H9 (cell line): Measurements from ENCODE around the gene UNC5C. TPM values are rescaled to one million over a fixed set of nuclear protein-coding genes. Genes with fewer than 3 reads are reported as not detected.

Source experiments
- DNase-seq: peaks from one replicate; pipeline ENCODE4 v3.0.0-alpha.2; 2017
- H2AFZ ChIP-seq: one replicate; pipeline ENCODE4 v1.6.1; 2013; ENCODE audit warnings: mild to moderate bottlenecking, low read length, control low read depth, moderate library complexity
- H2AK5ac ChIP-seq: 2 replicates; pipeline ENCODE4 v1.6.1; 2013; ENCODE audit warnings: low read length, control low read depth, mixed read lengths; ENCODE audit not compliant: insufficient read length
- H2BK120ac ChIP-seq: one replicate; pipeline ENCODE4 v1.6.1; 2013; ENCODE audit warnings: low read depth, mild to moderate bottlenecking, low read length, control low read depth, inconsistent platforms; ENCODE audit not compliant: poor library complexity, severe bottlenecking
- H2BK12ac ChIP-seq: 2 replicates; pipeline ENCODE4 v1.6.1; 2013; ENCODE audit warnings: low read length, control low read depth, mixed read lengths, low read depth; ENCODE audit not compliant: insufficient read length
- H2BK15ac ChIP-seq: 2 replicates; pipeline ENCODE4 v1.6.1; 2013; ENCODE audit warnings: low read depth, low read length, control low read depth
- H2BK20ac ChIP-seq: one replicate; pipeline ENCODE4 v1.6.1; 2013; ENCODE audit warnings: low read depth, mild to moderate bottlenecking, low read length, control low read depth, inconsistent platforms; ENCODE audit not compliant: poor library complexity, severe bottlenecking
- H2BK5ac ChIP-seq: 2 replicates; pipeline ENCODE4 v1.6.1; 2013; ENCODE audit warnings: low read length, control low read depth, mixed read lengths; ENCODE audit not compliant: insufficient read length
- H3K14ac ChIP-seq: 2 replicates; pipeline ENCODE4 v1.6.1; 2013; ENCODE audit warnings: low read length, control low read depth; ENCODE audit not compliant: insufficient read depth
- H3K18ac ChIP-seq: 2 replicates; pipeline ENCODE4 v1.6.1; 2013; ENCODE audit warnings: low read depth, mild to moderate bottlenecking, mixed read lengths, low read length, control low read depth; ENCODE audit not compliant: insufficient read length
- H3K23ac ChIP-seq: 2 replicates; pipeline ENCODE4 v1.6.1; 2013; ENCODE audit warnings: low read length, control low read depth, mixed read lengths, low read depth; ENCODE audit not compliant: insufficient read length
- H3K23me2 ChIP-seq: 2 replicates; pipeline ENCODE4 v1.6.1; 2013; ENCODE audit warnings: low read depth, mild to moderate bottlenecking, mixed read lengths, low read length, control low read depth; ENCODE audit not compliant: insufficient read length, poor library complexity, severe bottlenecking
- H3K27ac ChIP-seq: 2 replicates; pipeline ENCODE4 v1.5.1; 2013; ENCODE audit warnings: low read length, control low read depth, mixed read lengths, low read depth; ENCODE audit not compliant: insufficient read length
- H3K27me3 ChIP-seq: 2 replicates; pipeline ENCODE4 v1.6.1; 2013; ENCODE audit warnings: low read length, control low read depth, inconsistent platforms; ENCODE audit not compliant: insufficient read depth
- H3K4ac ChIP-seq: 2 replicates; pipeline ENCODE4 v1.6.1; 2013; ENCODE audit warnings: low read depth, mild to moderate bottlenecking, control low read depth, inconsistent platforms, low read length, moderate library complexity
- H3K4me1 ChIP-seq: 2 replicates; pipeline ENCODE4 v1.6.1; 2013; ENCODE audit warnings: low read length, control low read depth, inconsistent platforms; ENCODE audit not compliant: insufficient read depth
- H3K4me2 ChIP-seq: 2 replicates; pipeline ENCODE4 v1.6.1; 2013; ENCODE audit warnings: low read length, control low read depth, mixed read lengths; ENCODE audit not compliant: insufficient read length, insufficient read depth
- H3K56ac ChIP-seq: 2 replicates; pipeline ENCODE4 v1.6.1; 2013; ENCODE audit warnings: low read depth, mild to moderate bottlenecking, mixed read lengths, low read length, control low read depth; ENCODE audit not compliant: insufficient read length
- H3K79me1 ChIP-seq: 2 replicates; pipeline ENCODE4 v1.6.1; 2013; ENCODE audit warnings: low read depth, mild to moderate bottlenecking, moderate library complexity, low read length, control low read depth, inconsistent platforms; ENCODE audit not compliant: insufficient read depth, poor library complexity, severe bottlenecking
- H3K79me2 ChIP-seq: 2 replicates; pipeline ENCODE4 v1.6.1; 2013; ENCODE audit warnings: low read length, control low read depth, inconsistent platforms; ENCODE audit not compliant: insufficient read depth
- H3K9ac ChIP-seq: 2 replicates; pipeline ENCODE4 v1.6.1; 2013; ENCODE audit warnings: low read length, control low read depth, mixed read lengths; ENCODE audit not compliant: insufficient read length; ENCODE audit errors: extremely low read depth
- H3K9me3 ChIP-seq: one replicate; pipeline ENCODE4 v1.6.1; 2013; ENCODE audit warnings: low read depth, low read length, inconsistent platforms; ENCODE audit not compliant: control insufficient read depth
- H3T11ph ChIP-seq: one replicate; pipeline ENCODE4 v1.6.1; 2013; ENCODE audit warnings: mild to moderate bottlenecking, low read length, control low read depth, inconsistent platforms
- H4K20me1 ChIP-seq: one replicate; pipeline ENCODE4 v1.6.1; 2013; ENCODE audit not compliant: control insufficient read depth, insufficient read length, insufficient read depth
- H4K5ac ChIP-seq: 2 replicates; pipeline ENCODE4 v1.6.1; 2013; ENCODE audit warnings: low read depth, mild to moderate bottlenecking, mixed read lengths, low read length, control low read depth; ENCODE audit not compliant: insufficient read length
- H4K8ac ChIP-seq: replicated peaks from 2 replicates; pipeline ENCODE4 v1.6.1; 2013; ENCODE audit warnings: low read length, control low read depth, mixed read lengths, low read depth; ENCODE audit not compliant: insufficient read length
- H4K91ac ChIP-seq: 2 replicates; pipeline ENCODE4 v1.6.1; 2013; ENCODE audit warnings: low read depth, mild to moderate bottlenecking, moderate library complexity, mixed read lengths, low read length, control low read depth; ENCODE audit not compliant: insufficient read length
- H3K27ac Mint-ChIP-seq, 3 experiments: 2 replicates in 2 of 3; 3 replicates in 1 of 3; pipeline ENCODE4 v1.8.0; 2020 to 2021; ENCODE audit warnings: mixed read lengths in 3 of 3, mild to moderate bottlenecking in 1 of 3, moderate library complexity in 1 of 3
- H3K27me3 Mint-ChIP-seq: 2 replicates; pipeline ENCODE4 v1.8.0; 2021; ENCODE audit warnings: low read depth, mild to moderate bottlenecking, moderate library complexity, mixed read lengths
- H3K36me3 Mint-ChIP-seq, 3 experiments: 2 replicates in 2 of 3; 3 replicates in 1 of 3; pipeline ENCODE4 v1.8.0; 2020 to 2021; ENCODE audit warnings: low read depth in 3 of 3, mixed read lengths in 3 of 3; ENCODE audit not compliant: insufficient read depth in 1 of 3
- H3K4me1 Mint-ChIP-seq, 2 experiments: 2 replicates each; pipeline ENCODE4 v1.8.0; 2020; ENCODE audit warnings: mixed read lengths in 2 of 2
- H3K4me3 Mint-ChIP-seq, 2 experiments: 2 replicates in 1 of 2; 3 replicates in 1 of 2; pipeline ENCODE4 v1.8.0; 2020 to 2021; ENCODE audit warnings: mild to moderate bottlenecking in 2 of 2, mixed read lengths in 2 of 2, moderate library complexity in 1 of 2
- H3K9me3 Mint-ChIP-seq, 2 experiments: 2 replicates in 1 of 2; 3 replicates in 1 of 2; pipeline ENCODE4 v1.8.0; 2020; ENCODE audit warnings: mild to moderate bottlenecking in 2 of 2, mixed read lengths in 2 of 2, moderate library complexity in 1 of 2
- CTCF ChIP-seq: fragments of 200-600 bp; sonication (generic); conservative IDR thresholded peaks from 3 replicates; pipeline ENCODE4 v1.8.0; 2021; ENCODE audit warnings: antibody characterized with exemption, mild to moderate bottlenecking
- WGBS: extraction: QIAGEN DNeasy Blood & Tissue Kit; methylation state at CpG from one replicate; pipeline ENCODE4 v1.1.7; 2013; ENCODE audit warnings: missing lambda C conversion rate, low lambda C conversion rate, mixed read lengths; ENCODE audit not compliant: insufficient read length; ENCODE audit errors: extremely low coverage; 5-methylcytosine and 5-hydroxymethylcytosine counted together
- total RNA-seq: library from RNA; stranded (reverse); gene quantifications from 2 replicates; pipeline ENCODE4 v1.2.1, GENCODE V29; 2021

The UNC5C gene
- total RNA-seq, 1 experiment from 2014 or later: not detected

DNA sequence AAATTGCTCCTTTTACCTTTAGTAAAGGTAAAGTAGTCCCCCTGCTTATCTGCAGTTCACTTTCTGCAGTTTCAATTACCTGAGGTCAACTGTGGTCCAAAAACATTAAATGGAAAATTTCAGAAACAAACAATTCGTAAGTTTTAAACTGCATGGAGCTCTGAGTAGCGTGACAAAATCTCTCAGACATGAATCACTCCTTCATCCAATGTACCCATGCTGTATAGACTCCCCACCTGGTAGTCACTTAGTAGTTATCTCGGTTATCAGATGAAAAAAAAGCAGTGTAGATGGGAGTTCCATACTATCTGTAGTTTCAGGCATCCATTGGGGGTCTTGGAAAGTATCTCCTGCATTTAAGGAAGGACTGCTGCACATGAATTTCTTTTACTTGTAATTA, 7.7 kb downstream of the UNC5C start:
- no peak overlapping the region for H2AK5ac ChIP-seq
- no peaks in the 10 kb centered on the region for H3K36me3 Mint-ChIP-seq
- H3K79me1 ChIP-seq: no peaks in the 10 kb centered on the region
- H4K5ac ChIP-seq: no peak overlapping the region
- H3K27me3 ChIP-seq: no peaks in the 10 kb centered on the region; the same call in 1 of the 2 replicates
- H3K27me3 Mint-ChIP-seq: peaks cover 29% of the 10 kb centered on the region
- no peak overlapping the region for H2BK5ac ChIP-seq
- no peak overlapping the region for H3K27ac ChIP-seq
- H2BK20ac ChIP-seq: no peak overlapping the region
- no peak overlapping the region for H2AFZ ChIP-seq
- no peak overlapping the region for H2BK12ac ChIP-seq
- no peak overlapping the region for H3K18ac ChIP-seq
- no peaks in the 10 kb centered on the region for H3K23me2 ChIP-seq
- H3K9me3 ChIP-seq: no peaks in the 10 kb centered on the region
- no peak overlapping the region for H3K4me3 Mint-ChIP-seq
- DNase-seq: no peak
- H3K9me3 Mint-ChIP-seq: no peaks in the 10 kb centered on the region
- no CpG with 5 or more reads among the region's 3 CpGs for WGBS
- H4K91ac ChIP-seq: no peak overlapping the region
- no peak overlapping the region for H3K14ac ChIP-seq
- H3K4me1 ChIP-seq: no peaks in the 10 kb centered on the region
- H2BK120ac ChIP-seq: no peak overlapping the region
- no peak overlapping the region for H3K23ac ChIP-seq
- no peak overlapping the region for H3K9ac ChIP-seq
- no peak overlapping the region for H4K8ac ChIP-seq
- H2BK15ac ChIP-seq: no peak overlapping the region
- H3K56ac ChIP-seq: no peak overlapping the region
- H3T11ph ChIP-seq: no peak overlapping the region
- no peak overlapping the region for H3K4me2 ChIP-seq
- no peaks in the 10 kb centered on the region for H4K20me1 ChIP-seq
- no peak overlapping the region for H3K4ac ChIP-seq
- peaks cover 0 to 6% of the 10 kb centered on the region in 2 experiments; a peak in 2 of 4 replicates for H3K4me1 Mint-ChIP-seq
- H3K27ac Mint-ChIP-seq: no peak overlapping the region
- H3K79me2 ChIP-seq: no peaks in the 10 kb centered on the region
- no peak for TF ChIP-seq CTCF
